Right lung (tissue), 5 donors: ENCODE data around the gene VMAC. TPM values are rescaled to one million over a fixed set of nuclear protein-coding genes. Genes with fewer than 3 reads are reported as not detected.

Experiments used
- DNase-seq, 2 donors: peaks; one replicate each; pipeline ENCODE4 v3.0.0-alpha.2; 2013
- polyA plus RNA-seq, 5 donors: library from polyadenylated mRNA; unstranded; fragments of 120-200 nt; gene quantifications; one replicate each; pipeline versions ENCODE4 v1.2.1 to v1.2.3, GENCODE V29; 2013; ENCODE audit warnings: inconsistent platforms in 1 of 5, low replicate concordance in 1 of 5; ENCODE audit not compliant: insufficient read length in 5 of 5, insufficient read depth in 1 of 5

Gene VMAC
- polyA plus RNA-seq, 5 donors, result 7.3 to 10.7 (median 9.0) TPM

- no peak for DNase-seq
Observed at GRCh38 chr19:5903056-5903623, 1.5 kb upstream of the VMAC start.

DNA sequence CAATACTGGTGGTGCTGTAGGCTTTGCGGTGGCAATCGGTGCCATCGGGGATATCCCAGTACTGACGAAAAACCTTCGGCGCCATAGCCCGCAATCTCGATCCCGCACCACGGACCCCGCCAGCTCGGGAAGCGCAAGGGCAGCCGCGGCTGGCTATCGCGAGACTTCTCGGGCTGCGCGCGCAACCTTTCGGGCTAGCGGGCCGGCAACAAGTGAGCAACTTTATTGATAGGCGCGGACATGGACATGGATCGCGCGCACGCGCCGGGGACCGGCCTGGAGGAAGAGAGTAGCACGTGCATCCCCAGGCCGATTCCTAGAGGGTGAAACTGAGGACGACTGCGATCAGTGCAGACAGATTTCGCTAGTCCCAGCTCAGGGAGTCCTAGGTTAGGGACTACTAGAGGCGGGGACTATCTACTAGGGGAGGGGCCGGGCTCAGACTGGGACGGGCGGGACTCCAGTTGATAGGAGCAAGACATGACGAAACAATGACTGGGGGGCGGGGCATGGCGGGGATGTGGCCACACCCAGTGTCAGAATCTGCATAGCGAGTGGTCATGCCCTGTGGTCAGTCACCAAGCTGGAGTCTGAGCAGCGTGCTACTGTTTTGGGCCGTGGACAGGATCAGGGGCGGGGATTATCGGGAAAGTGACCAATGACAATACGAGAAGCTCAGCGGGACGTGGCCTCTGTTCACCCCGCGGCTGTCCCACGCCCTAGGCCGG is 884 bp upstream of the VMAC start, which contains the start of gene NDUFA11:
Gene NDUFA11, minus strand, starts transcription at position 167 of the 728 bp plus-strand sequence. Its CDS starts 82 bp downstream, at position 85.
- peak; percentile 98 to 99 for DNase-seq

- no peak for DNase-seq
Observed at GRCh38 chr19:5905114-5905778, 574 bp downstream of the VMAC start.

- no peak for DNase-seq
Observed at GRCh38 chr19:5907241-5907640, 2.6 kb downstream of the VMAC start.

DNA sequence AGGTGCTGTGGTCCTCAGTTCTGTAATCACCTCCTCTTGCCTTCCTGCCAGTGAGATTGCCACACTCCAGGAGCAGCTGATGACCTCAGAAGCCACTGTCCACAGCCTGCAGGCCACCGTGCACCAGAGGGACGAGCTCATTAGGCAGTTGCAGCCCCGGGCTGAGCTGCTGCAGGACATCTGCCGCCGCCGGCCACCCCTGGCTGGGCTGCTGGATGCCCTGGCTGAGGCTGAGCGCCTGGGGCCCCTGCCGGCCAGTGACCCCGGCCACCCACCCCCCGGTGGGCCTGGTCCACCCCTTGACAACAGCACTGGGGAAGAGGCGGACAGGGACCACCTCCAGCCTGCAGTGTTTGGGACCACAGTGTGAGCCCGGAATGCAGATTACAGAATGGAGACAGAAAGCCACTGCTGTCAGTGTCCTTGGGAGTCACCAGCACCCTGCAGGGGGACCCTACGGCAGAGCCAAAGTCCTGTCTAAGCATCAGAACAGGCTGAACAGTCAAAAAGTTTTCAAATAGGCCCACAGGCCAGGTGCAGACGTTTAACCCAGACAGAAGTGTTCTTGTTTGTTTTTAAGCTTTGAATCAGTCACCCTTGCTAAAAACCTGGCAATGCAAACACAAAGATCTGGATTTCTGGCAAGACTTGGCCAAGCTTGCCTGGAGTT is 4.2 kb downstream of the VMAC start:
- DNase-seq, result no peak

DNA sequence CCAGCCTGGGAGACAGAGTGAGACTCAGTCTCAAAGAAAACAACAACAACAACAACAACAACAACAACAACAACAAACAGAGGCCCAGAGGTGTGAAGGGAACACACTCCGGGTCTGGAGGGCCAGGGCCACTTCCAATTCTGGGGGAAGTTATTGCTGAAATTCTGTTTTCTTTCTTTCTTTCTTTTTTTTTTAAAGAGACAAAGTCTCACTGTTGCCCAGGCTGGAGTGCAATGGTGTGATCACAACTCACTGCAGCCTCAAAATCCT is 5.9 kb downstream of the VMAC start:
- no peak for DNase-seq

GRCh38 chr19:5911366-5911765 is 6.7 kb downstream of the VMAC start:
- DNase-seq, result no peak

- no peak for DNase-seq
Observed at GRCh38 chr19:5913739-5914357, 9.2 kb downstream of the VMAC start, which contains the start of gene CAPS. TSS of gene CAPS (plus strand) at chr19:5914254. CDS start at chr19:5914407, 153 bp downstream.

- no peak for DNase-seq
Observed at GRCh38 chr19:5914358-5914774, 9.7 kb downstream of the VMAC start.

GRCh38 chr19:5914946-5915781 is 10.5 kb downstream of the VMAC start:
- DNase-seq, result peak in 1 of 2 donors; percentile 51

DNA sequence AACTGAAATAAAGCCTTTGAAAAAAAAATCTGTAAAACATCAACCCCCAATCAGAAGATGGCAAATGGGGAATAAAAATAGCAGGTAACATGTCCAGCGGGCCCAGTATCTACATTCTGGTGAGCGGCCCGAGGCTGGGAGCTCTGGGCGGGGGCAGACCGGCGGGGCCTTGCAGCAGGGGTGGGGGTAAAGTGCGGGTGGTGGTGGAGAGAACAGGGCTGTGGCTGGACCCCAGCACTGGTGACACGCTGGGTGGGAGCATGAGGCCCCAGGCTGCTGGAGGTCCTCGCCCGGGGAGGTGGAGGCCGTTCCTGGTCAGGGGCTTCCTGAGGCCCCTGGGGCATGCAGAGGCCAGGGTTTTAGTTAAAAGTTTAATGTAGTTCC is 11.1 kb downstream of the VMAC start:
- no peak for DNase-seq

GRCh38 chr19:5916181-5916708 is 11.6 kb downstream of the VMAC start:
- no peak for DNase-seq

DNA sequence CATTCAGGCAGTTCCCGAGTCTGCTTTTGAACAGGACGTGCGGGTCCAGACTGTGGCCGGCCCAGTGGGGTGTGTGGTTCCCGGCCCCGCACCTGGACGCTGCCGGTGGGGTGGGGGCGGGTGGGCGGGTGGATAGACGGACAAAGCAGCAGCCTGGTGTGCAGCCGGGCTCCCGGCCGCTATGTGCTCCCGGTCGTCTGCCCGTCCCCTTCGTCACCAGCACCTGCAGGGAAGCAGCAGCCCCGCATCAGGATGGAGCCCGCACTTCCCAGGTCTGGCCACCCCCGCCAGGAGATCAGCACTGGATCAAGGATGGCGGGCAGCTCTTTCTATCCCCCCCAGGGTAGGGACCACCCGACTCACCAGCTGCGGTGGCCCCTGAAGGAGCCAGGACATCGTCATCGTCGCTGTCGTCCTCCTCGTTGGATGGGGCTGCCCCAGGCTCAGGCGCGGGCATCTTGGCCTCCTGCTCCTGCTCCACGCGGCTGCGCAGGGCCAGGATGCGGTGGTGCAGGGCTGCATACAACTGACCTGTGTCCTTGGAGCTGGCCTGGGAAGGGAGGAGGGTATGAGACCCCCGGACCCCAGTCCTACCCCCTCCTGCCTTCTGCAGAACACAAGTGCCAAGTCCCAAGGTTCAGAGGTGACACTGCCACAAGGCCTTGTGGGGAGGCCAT is 12.9 kb downstream of the VMAC start:
- DNase-seq, result no peak

GRCh38 chr19:5918463-5919079 is 13.9 kb downstream of the VMAC start:
- DNase-seq, result no peak

DNA sequence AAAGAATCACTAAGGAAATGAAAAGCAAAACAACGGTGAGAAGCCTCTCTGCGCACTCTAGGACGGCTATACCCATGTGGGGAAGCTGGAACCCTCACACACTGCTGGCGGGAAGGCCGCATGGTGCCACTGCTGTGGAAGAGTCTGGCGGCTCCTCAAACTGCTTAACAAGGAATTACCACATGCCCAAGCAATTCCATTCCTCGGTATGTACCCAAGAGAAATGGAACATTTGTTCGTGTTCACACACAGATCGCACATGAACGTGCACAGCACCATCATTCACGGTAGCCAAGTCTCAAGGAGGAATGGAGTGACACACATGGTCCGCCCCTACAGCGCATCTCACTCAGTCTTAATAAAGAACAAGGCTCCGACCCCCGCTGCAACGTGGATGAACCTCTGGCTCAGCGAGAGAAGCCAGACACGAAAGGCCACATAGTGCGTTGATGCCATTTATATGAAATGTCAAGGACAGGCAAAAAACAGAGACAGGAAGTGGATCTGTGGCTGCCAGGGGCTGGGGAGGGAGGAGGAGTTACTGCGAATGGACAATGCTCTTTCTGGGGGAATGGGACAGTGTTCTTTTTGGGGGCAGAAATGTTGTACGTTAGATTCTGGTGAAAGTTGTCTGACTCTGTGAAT is 17.0 kb downstream of the VMAC start:
- no peak for DNase-seq

DNA sequence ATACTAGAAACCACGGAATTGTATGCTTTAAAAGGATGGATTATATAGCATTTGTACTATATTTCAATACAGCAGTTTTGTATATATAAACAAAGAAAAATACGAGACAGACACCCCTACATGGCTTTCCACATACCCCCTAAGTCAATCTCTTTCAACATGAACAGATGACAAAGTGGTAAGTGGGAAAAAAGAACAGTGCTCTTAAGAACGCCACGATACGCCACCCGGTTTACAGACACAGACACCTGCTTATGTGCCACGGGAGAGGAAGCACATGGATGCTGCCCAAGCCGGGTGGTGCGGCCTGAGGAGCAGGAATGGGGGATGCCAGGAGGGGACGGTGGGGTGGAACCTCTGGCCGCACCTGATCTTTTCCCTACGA is 17.5 kb downstream of the VMAC start:
- DNase-seq, result no peak

DNA sequence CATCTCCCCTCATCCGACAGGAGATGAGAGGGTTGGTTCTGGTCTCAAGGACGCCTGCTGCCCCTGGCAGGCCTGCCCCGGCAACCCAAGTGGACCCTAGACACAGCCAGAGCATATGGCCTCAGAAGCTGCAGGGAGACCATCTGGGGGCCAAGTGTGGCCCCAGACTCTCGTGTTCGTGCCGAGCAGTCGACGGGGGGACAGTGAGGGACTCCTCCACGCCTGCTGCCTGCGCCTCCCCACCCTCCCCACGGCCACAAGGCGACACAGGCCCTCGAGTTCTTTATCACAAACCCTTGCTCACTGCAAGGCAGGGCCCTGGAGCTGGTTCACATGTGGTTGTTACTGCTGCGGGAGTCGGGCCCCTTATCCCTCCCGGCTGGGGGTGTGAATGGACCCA is 18.7 kb downstream of the VMAC start:
- no peak for DNase-seq

DNA sequence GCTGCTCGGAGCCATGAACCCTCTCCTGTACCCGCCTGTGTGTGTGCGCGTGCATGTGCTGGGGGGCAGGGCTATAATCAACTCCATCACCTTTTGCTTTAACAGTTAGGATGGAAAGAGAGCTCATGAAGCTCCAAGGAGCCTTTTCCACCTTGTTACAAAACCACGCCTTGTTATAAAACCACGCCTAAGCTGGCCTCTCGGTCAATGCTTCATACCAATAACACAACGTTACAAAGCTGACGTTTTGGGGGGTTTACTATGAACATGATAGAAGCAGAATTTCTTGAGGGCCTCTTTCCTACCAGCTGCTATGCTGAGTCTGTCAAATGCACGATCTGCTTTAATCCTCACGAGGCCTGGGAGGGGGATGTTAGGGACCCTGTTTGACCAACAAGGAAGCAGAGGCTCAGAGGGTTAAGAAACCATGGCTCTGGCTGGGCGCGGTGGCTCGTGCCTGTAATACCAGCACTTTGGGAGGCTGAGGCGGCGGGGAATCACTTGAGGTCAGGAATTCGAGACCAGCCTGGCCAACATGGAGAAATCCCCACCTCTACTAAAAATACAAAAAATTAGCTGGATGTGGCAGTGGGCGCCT is 21.3 kb downstream of the VMAC start:
- DNase-seq, result no peak
